K562 (cell line): ENCODE data around the gene ZMYM2. TPM values are rescaled to one million over a fixed set of nuclear protein-coding genes. Genes with fewer than 3 reads are reported as not detected.

Source experiments
- ATAC-seq: fragments of 200-7000 bp; cut with Tn5 transposase; 3 replicates; pipeline ENCODE4 v1.9.1; 2020; ENCODE audit warnings: moderate library complexity
- BruUV-seq: library from RNA; stranded (reverse); fragments of 400-500 nt; replicated peaks from 2 replicates; lab custom pipeline; 2021; lab: Mats Ljungman, UMichigan
- CTCF ChIA-PET: fragments of 300-600 bp; formaldehyde crosslinking; extraction: SDS; loops from one replicate; lab custom pipeline; 2021; ENCODE audit warnings: low intra/inter-chr PET ratio; lab: Yijun Ruan, JAX
- POLR2A ChIA-PET: fragments of 300-600, 350-650 bp; sonication (Branson Sonifier 250); formaldehyde crosslinking; extraction: SDS; loops from one replicate; lab custom pipeline; 2021; ENCODE audit warnings: antibody characterized with exemption, inconsistent platforms; lab: Yijun Ruan, JAX
- DNase-seq, 4 experiments: peaks; one replicate each; pipeline versions ENCODE4 v3.0.0 to v3.0.0-alpha.2; 2011 to 2018; ENCODE audit warnings: low spot score in 3 of 4, mixed read lengths in 3 of 4; ENCODE audit errors: extremely low read depth in 1 of 4
- FAIRE-seq: peaks from 2 replicates; lab custom pipeline; 2011; peaks lifted over from hg19 to GRCh38; lab: Jason Lieb, UNC
- H2AFZ ChIP-seq: 2 replicates; pipeline ENCODE4 v1.6.0; 2011; ENCODE audit warnings: low read depth, low read length, control low read depth, inconsistent platforms
- H3K27ac ChIP-seq: fragments of 200-600 bp; 3 replicates; pipeline ENCODE4 v1.8.0; 2011; ENCODE audit warnings: low read depth, mild to moderate bottlenecking, control low read depth, inconsistent platforms, low read length, moderate library complexity, mixed read lengths; ENCODE audit errors: extremely low read depth
- H3K27me3 ChIP-seq, 2 experiments: fragments of 300-600 bp in 1 of 2; 2 replicates in 1 of 2; 3 replicates in 1 of 2; pipeline versions ENCODE4 v1.6.0 to v1.8.0; 2011; ENCODE audit warnings: inconsistent platforms in 2 of 2, low read length in 2 of 2, mild to moderate bottlenecking in 1 of 2, mixed read lengths in 1 of 2, moderate library complexity in 1 of 2; ENCODE audit not compliant: control insufficient read depth in 2 of 2, insufficient read depth in 2 of 2
- H3K36me3 ChIP-seq: fragments of 300-600 bp; 3 replicates; pipeline ENCODE4 v1.8.0; 2011; ENCODE audit warnings: mild to moderate bottlenecking, low read length, inconsistent platforms; ENCODE audit not compliant: control insufficient read depth, insufficient read depth
- H3K4me1 ChIP-seq, 2 experiments: fragments of 200-600 bp in 1 of 2; replicated peaks in 1 of 2; 2 replicates in 1 of 2; 3 replicates in 1 of 2; pipeline versions ENCODE4 v1.5.1 to v1.8.0; 2011; ENCODE audit warnings: inconsistent platforms in 2 of 2, low read length in 2 of 2, mild to moderate bottlenecking in 1 of 2, mixed read lengths in 1 of 2, moderate library complexity in 1 of 2; ENCODE audit not compliant: control insufficient read depth in 2 of 2, insufficient read depth in 2 of 2
- H3K4me2 ChIP-seq: 2 replicates; pipeline ENCODE4 v1.6.1; 2011; ENCODE audit warnings: low read length, control low read depth, inconsistent platforms, mixed read lengths; ENCODE audit not compliant: insufficient read depth
- H3K4me3 ChIP-seq: fragments of 200-600 bp; sonication (generic), shearing (Covaris generic); 2 replicates; pipeline ENCODE4 v1.5.1; 2016; ENCODE audit warnings: control low read depth, inconsistent platforms
- H3K79me2 ChIP-seq: fragments of 200-600 bp; 3 replicates; pipeline ENCODE4 v1.8.0; 2011; ENCODE audit warnings: low read length, inconsistent platforms; ENCODE audit not compliant: control insufficient read depth, insufficient read depth
- H3K9ac ChIP-seq, 2 experiments: 2 replicates each; pipeline versions ENCODE4 v1.6.0 to v1.6.1; 2011; ENCODE audit warnings: low read depth in 2 of 2, low read length in 2 of 2, control low read depth in 1 of 2, inconsistent platforms in 1 of 2, mild to moderate bottlenecking in 1 of 2, mixed read lengths in 1 of 2; ENCODE audit not compliant: insufficient read depth in 1 of 2
- H3K9me1 ChIP-seq: one replicate; pipeline ENCODE4 v1.6.0; 2011; ENCODE audit warnings: inconsistent platforms, mild to moderate bottlenecking, low read length, moderate library complexity; ENCODE audit not compliant: control insufficient read depth, insufficient read depth
- H3K9me3 ChIP-seq: replicated peaks from 2 replicates; pipeline ENCODE4 v1.5.1; 2011; ENCODE audit warnings: low read depth, low read length, inconsistent platforms; ENCODE audit not compliant: control insufficient read depth, insufficient read depth
- H4K20me1 ChIP-seq: replicated peaks from 2 replicates; pipeline ENCODE4 v1.6.1; 2011; ENCODE audit warnings: low read length, inconsistent platforms, mixed read lengths; ENCODE audit not compliant: control insufficient read depth, insufficient read depth
- CREB5 ChIP-seq: fragments of 250-450 bp; sonication (Bioruptor Pico); IDR thresholded peaks from 2 replicates; pipeline ENCODE4 v1.5.0; 2020; ENCODE audit warnings: mild to moderate bottlenecking
- FOXK1 ChIP-seq: sonication (generic); formaldehyde crosslinking; IDR thresholded peaks from 2 replicates; pipeline ENCODE4 v1.8.0; 2022; ENCODE audit warnings: missing genetic modification reagents, mild to moderate bottlenecking, borderline replicate concordance
- LEF1 ChIP-seq: fragments of 450-650 bp; IDR thresholded peaks from 2 replicates; pipeline ENCODE4 v1.6.1; 2016; ENCODE audit warnings: mild to moderate bottlenecking
- POLR2B ChIP-seq: fragments of 450-650 bp; IDR thresholded peaks from 2 replicates; pipeline ENCODE4 v1.6.1; 2018; ENCODE audit warnings: low read depth; ENCODE audit not compliant: partially characterized antibody
- ZNF124 ChIP-seq: sonication (generic); formaldehyde crosslinking; IDR thresholded peaks from 2 replicates; pipeline ENCODE4 v1.8.1; 2022; ENCODE audit warnings: missing genetic modification reagents
- ZNF395 ChIP-seq: fragments of 200-800 bp; sonication (Bioruptor generic); IDR thresholded peaks from 2 replicates; pipeline ENCODE4 v1.6.1; 2017; ENCODE audit warnings: missing genetic modification characterization, missing compliant biosample characterization
- WGBS: fragments of 100-300 bp; shearing (Covaris generic); methylation state at CpG from one replicate; pipeline ENCODE4 v1.1.6; 2016; ENCODE audit warnings: low coverage, mixed read lengths; ENCODE audit not compliant: insufficient coverage; ENCODE audit errors: missing lambda C conversion rate; 5-methylcytosine and 5-hydroxymethylcytosine counted together
- in situ Hi-C: fragments of 300-500 bp; cut with MboI; formaldehyde crosslinking; loops from 4 replicates; pipeline ENCODE4 v1.15.0; 2018; ENCODE audit warnings: inconsistent platforms, mixed read lengths
- intact Hi-C: fragments of 100-400 bp; cut with micrococcal nuclease; formaldehyde crosslinking; loops from 2 replicates; pipeline ENCODE4 v1.14.2; 2022
- polyA plus RNA-seq, 8 experiments: library from polyadenylated mRNA; depleted of rRNA in 4 of 8; stranded (reverse) in 5 of 8; unstranded in 3 of 8; fragments of >200 nt; fragmentation: Nextera tagmentation in 2 of 8; fragmentation: Illumina TruSeq in 1 of 8; extraction: Ambion mirVana in 2 of 8; extraction: Trizol in 1 of 8; gene quantifications; 2 replicates each; pipeline versions ENCODE4 v1.2.1 to v1.2.3, GENCODE V29; 2011 to 2014; ENCODE audit warnings: inconsistent platforms in 1 of 8, missing spikeins in 1 of 8
- total RNA-seq, 7 experiments: library from RNA; depleted of rRNA in 6 of 7; stranded (reverse); fragments of >200 nt in 6 of 7; fragmentation: Illumina TruSeq in 2 of 7; extraction: Trizol in 2 of 7; gene quantifications; 2 replicates each; pipeline versions ENCODE4 v1.2.1 to v1.2.3, GENCODE V29; 2011 to 2021; ENCODE audit warnings: low replicate concordance in 1 of 7

Gene ZMYM2
- total and polyA plus RNA-seq, 9 of the 15 experiments (the other 6 are each of a cell fraction or from before 2014, with no cell fraction given): 5.0 to 48.8 (median 26.8) TPM

GRCh38 chr13:20109037-20109436 lies 150.5 kb downstream of the ZMYM2 start:
- H3K79me2 ChIP-seq: no peaks in the 10 kb centered on the region
- no peaks in the 10 kb centered on the region for H3K9me3 ChIP-seq
- H3K27me3 ChIP-seq: peaks cover 4 to 25% of the 10 kb centered on the region in 2 experiments; a peak in 4 of 5 replicates
- 0% methylated on average over 2 of the region's 2 CpGs for WGBS
- ATAC-seq: no peak
- no peak for FAIRE-seq
- no peak overlapping the region for H2AFZ ChIP-seq
- ChIA-PET CTCF (no interaction called here), POLR2A (interaction anchor here (1.3 kb wide), 1 partner anchor 10 kb away, joined by 4 read pairs; no protein-coding TSS in a partner anchor)
- no peak overlapping the region for H3K4me2 ChIP-seq
- TF ChIP-seq ZNF124 (CRISPR knock-in tag) (no peak), FOXK1 (CRISPR knock-in tag) (no peak), LEF1 (no peak), ZNF395 (CRISPR knock-in tag) (no peak), POLR2B (no peak), CREB5 (CRISPR knock-in tag) (no peak)
- intact Hi-C loops: no loop called here
- no peaks in the 10 kb centered on the region for H3K36me3 ChIP-seq
- no peak overlapping the region for H3K27ac ChIP-seq
- H3K4me1 ChIP-seq: no peaks in the 10 kb centered on the region; a peak in 1 of 5 replicates
- H4K20me1 ChIP-seq: no peaks in the 10 kb centered on the region; the same call in 1 of the 2 replicates
- in situ Hi-C loops: no loop called here
- no peaks in the 10 kb centered on the region for H3K9me1 ChIP-seq
- H3K4me3 ChIP-seq: no peak overlapping the region
- DNase-seq: no peak
- no TSS peak for BruUV-seq
- H3K9ac ChIP-seq: no peak overlapping the region
